Liver (tissue), 9 donors: ENCODE measurements around the gene KCNT1. TPM values are rescaled to one million over a fixed set of nuclear protein-coding genes. Genes with fewer than 3 reads are reported as not detected.

Experiments
- DNase-seq: peaks from one replicate; pipeline ENCODE4 v3.0.0-alpha.2; 2017; ENCODE audit warnings: low spot score
- H3K27ac ChIP-seq, 2 donors: one replicate each; pipeline ENCODE4 v1.7.0; 2013; ENCODE audit warnings: inconsistent platforms in 2 of 2, low read length in 2 of 2, control low read depth in 1 of 2, low read depth in 1 of 2, mild to moderate bottlenecking in 1 of 2
- H3K27me3 ChIP-seq, 4 donors: one replicate each; pipeline versions ENCODE4 v1.6.1 to v1.7.0; 2013; ENCODE audit warnings: low read length in 3 of 4, inconsistent platforms in 1 of 4, mild to moderate bottlenecking in 1 of 4, moderate library complexity in 1 of 4; ENCODE audit not compliant: control insufficient read depth in 4 of 4, insufficient read depth in 4 of 4
- H3K36me3 ChIP-seq, 4 donors: one replicate each; pipeline versions ENCODE4 v1.6.1 to v1.7.0; 2013; ENCODE audit warnings: low read length in 3 of 4, mild to moderate bottlenecking in 3 of 4, low read depth in 1 of 4, moderate library complexity in 1 of 4; ENCODE audit not compliant: control insufficient read depth in 4 of 4, insufficient read depth in 3 of 4
- H3K4me1 ChIP-seq, 4 donors: one replicate each; pipeline versions ENCODE4 v1.6.1 to v1.7.0; 2013; ENCODE audit warnings: low read length in 3 of 4, mild to moderate bottlenecking in 3 of 4, moderate library complexity in 1 of 4; ENCODE audit not compliant: control insufficient read depth in 4 of 4, insufficient read depth in 4 of 4
- H3K4me3 ChIP-seq, 3 donors: one replicate each; pipeline versions ENCODE4 v1.6.1 to v1.7.0; 2013; ENCODE audit warnings: low read length in 3 of 3, control low read depth in 1 of 3, low read depth in 1 of 3, mild to moderate bottlenecking in 1 of 3
- H3K9ac ChIP-seq, 2 donors: one replicate each; pipeline ENCODE4 v1.7.0; 2013; ENCODE audit warnings: low read length in 2 of 2, mild to moderate bottlenecking in 2 of 2, moderate library complexity in 2 of 2, control low read depth in 1 of 2, low read depth in 1 of 2
- H3K9me3 ChIP-seq, 4 donors: one replicate each; pipeline versions ENCODE4 v1.6.1 to v1.7.0; 2013; ENCODE audit warnings: low read length in 3 of 4; ENCODE audit not compliant: control insufficient read depth in 4 of 4
- CTCF ChIP-seq: fragments of 150-350 bp; IDR thresholded peaks from 2 replicates; pipeline ENCODE4 v1.5.1; 2017; ENCODE audit warnings: improper control_type of control experiment, low read depth, low read length; ENCODE audit not compliant: missing input control
- EGR1 ChIP-seq, 2 donors: IDR thresholded peaks; 2 replicates each; pipeline ENCODE4 v1.6.1; 2016 to 2018; ENCODE audit warnings: antibody characterized with exemption in 2 of 2, low read depth in 2 of 2
- FOXA1 ChIP-seq: IDR thresholded peaks from 2 replicates; pipeline ENCODE4 v1.6.1; 2016; ENCODE audit warnings: antibody characterized with exemption
- FOXA2 ChIP-seq: IDR thresholded peaks from 2 replicates; pipeline ENCODE4 v1.6.1; 2016; ENCODE audit warnings: antibody characterized with exemption
- GABPA ChIP-seq, 2 donors: IDR thresholded peaks in 1 of 2; conservative IDR thresholded peaks in 1 of 2; 2 replicates each; pipeline ENCODE4 v1.6.1; 2016; ENCODE audit warnings: antibody characterized with exemption in 2 of 2, mild to moderate bottlenecking in 1 of 2, moderate library complexity in 1 of 2
- HNF4A ChIP-seq, 2 donors: conservative IDR thresholded peaks; 2 replicates each; pipeline ENCODE4 v1.6.1; 2016; ENCODE audit warnings: antibody characterized with exemption in 2 of 2, mild to moderate bottlenecking in 2 of 2
- HNF4G ChIP-seq: IDR thresholded peaks from 2 replicates; pipeline ENCODE4 v1.6.1; 2016; ENCODE audit warnings: antibody characterized with exemption
- MAX ChIP-seq: IDR thresholded peaks from 2 replicates; pipeline ENCODE4 v1.6.1; 2016; ENCODE audit warnings: antibody characterized with exemption
- NR2F2 ChIP-seq: IDR thresholded peaks from 2 replicates; pipeline ENCODE4 v1.6.1; 2016; ENCODE audit warnings: antibody characterized with exemption
- RAD21 ChIP-seq, 2 donors: IDR thresholded peaks; 2 replicates each; pipeline ENCODE4 v1.6.1; 2016; ENCODE audit warnings: antibody characterized with exemption in 2 of 2, mild to moderate bottlenecking in 2 of 2
- REST ChIP-seq: IDR thresholded peaks from 2 replicates; pipeline ENCODE4 v1.6.1; 2016; ENCODE audit warnings: antibody characterized with exemption, mild to moderate bottlenecking
- RXRA ChIP-seq, 2 donors: IDR thresholded peaks; 2 replicates each; pipeline ENCODE4 v1.6.1; 2017 to 2018; ENCODE audit warnings: antibody characterized with exemption in 2 of 2, mild to moderate bottlenecking in 1 of 2
- TAF1 ChIP-seq: conservative IDR thresholded peaks from 2 replicates; pipeline ENCODE4 v1.6.1; 2016; ENCODE audit warnings: antibody characterized with exemption, mild to moderate bottlenecking
- ZBTB33 ChIP-seq: IDR thresholded peaks from 2 replicates; pipeline ENCODE4 v1.6.1; 2016; ENCODE audit warnings: antibody characterized with exemption
- WGBS: extraction: QIAGEN DNeasy Blood & Tissue Kit; methylation state at CpG from one replicate; pipeline ENCODE4 v1.1.7; 2013; 5-methylcytosine and 5-hydroxymethylcytosine counted together
- polyA plus RNA-seq, 2 donors: library from polyadenylated mRNA; stranded (reverse) in 1 of 2; unstranded in 1 of 2; fragments of 200-250 nt in 1 of 2; fragments of >200 nt in 1 of 2; fragmentation: Nextera tagmentation in 1 of 2; extraction: Ambion mirVana in 1 of 2; gene quantifications; one replicate each; pipeline versions ENCODE4 v1.2.1 to v1.2.3, GENCODE V29; 2013 to 2015
- total RNA-seq, 2 donors: library from RNA; depleted of rRNA; stranded (reverse); fragments of >200 nt; gene quantifications; one replicate each; pipeline ENCODE4 v1.2.3, GENCODE V29; 2014
- donor health status: healthy.
- donor health status: healthy.
- donor health status: healthy.
- donor health status: healthy.
- donor health status: healthy.

KCNT1 gene
- total and polyA plus RNA-seq, 4 donors: 0.08 TPM; not detected in 2

- TF ChIP-seq REST: no peak
These were observed 68.2 kb downstream of the KCNT1 start (continued) for GRCh38 chr9:135770203-135770535.

GRCh38 chr9:135770771-135771170, 68.8 kb downstream of the KCNT1 start:
- no peaks in the 10 kb centered on the region for H3K27me3 ChIP-seq
- TF ChIP-seq NR2F2: no peak
- TF ChIP-seq HNF4A (conservative IDR thresholded peaks at IDR 0.05): no peak
- no peak for TF ChIP-seq GABPA (IDR thresholded peaks at IDR 0.05 in 1 of 2, conservative IDR thresholded peaks at IDR 0.05 in 1 of 2)
- no peak for TF ChIP-seq RXRA (IDR thresholded peaks at IDR 0.05)
- no peak for TF ChIP-seq FOXA2
- no peak for TF ChIP-seq MAX
- no peak for TF ChIP-seq HNF4G
- no peak for TF ChIP-seq CTCF
- TF ChIP-seq ZBTB33: no peak
- no peak for TF ChIP-seq REST
- TF ChIP-seq FOXA1: no peak
- TF ChIP-seq RAD21 (IDR thresholded peaks at IDR 0.05): no peak
- TF ChIP-seq TAF1: no peak
- TF ChIP-seq EGR1 (IDR thresholded peaks at IDR 0.05; ENCODE audit: low read depth in 2 of 2): no peak
- 87% methylated on average over 26 of the region's 26 CpGs for WGBS
- H3K9me3 ChIP-seq: peaks cover 2 to 7% (median 4%) of the 10 kb centered on the region in 4 donors
- no peak for DNase-seq
- no peak overlapping the region for H3K9ac ChIP-seq
- H3K4me1 ChIP-seq: no peaks in the 10 kb centered on the region
- H3K36me3 ChIP-seq: no peaks in the 10 kb centered on the region
- H3K4me3 ChIP-seq: no peak overlapping the region
- H3K27ac ChIP-seq: no peak overlapping the region
